SK-N-SH treated with all-trans-retinoic acid at 6 μM for 48 hours (cell line): ENCODE results near the gene YIPF2.
"Not testable (repeated sequence)": the region's sequence is repeated elsewhere in the genome, so short reads cannot be mapped to it uniquely, and the experiment has no call there.

Experiments used
- ATAC-seq: fragments of 200-7000 bp; cut with Tn5 transposase; 3 replicates; pipeline ENCODE4 v1.9.1; 2020; ENCODE audit warnings: mild to moderate bottlenecking, moderate library complexity
- ARNTL ChIP-seq: fragments of 450-650 bp; formaldehyde crosslinking; IDR thresholded peaks from 2 replicates; pipeline ENCODE4 v1.5.0; 2020; ENCODE audit warnings: low read depth, mild to moderate bottlenecking, moderate library complexity, borderline replicate concordance
- BACH2 ChIP-seq: fragments of 250-450 bp; sonication (Bioruptor Pico); IDR thresholded peaks from 2 replicates; pipeline ENCODE4 v1.9.0; 2021; ENCODE audit warnings: mild to moderate bottlenecking, borderline replicate concordance
- CREB5 ChIP-seq: fragments of 250-450 bp; sonication (Bioruptor Pico); IDR thresholded peaks from 2 replicates; pipeline ENCODE4 v1.5.1; 2020; ENCODE audit warnings: low read depth, mild to moderate bottlenecking, moderate library complexity
- CSDC2 ChIP-seq: fragments of 250-450 bp; sonication (Bioruptor Pico); IDR thresholded peaks from 2 replicates; pipeline ENCODE4 v1.5.0; 2020; ENCODE audit warnings: mild to moderate bottlenecking, moderate library complexity
- CSRNP3 ChIP-seq: fragments of 250-450 bp; sonication (Bioruptor Pico); IDR thresholded peaks from 2 replicates; pipeline ENCODE4 v1.5.1; 2021; ENCODE audit warnings: mild to moderate bottlenecking, moderate library complexity
- ESRRG ChIP-seq: fragments of 250-450 bp; sonication (Bioruptor Pico); IDR thresholded peaks from 2 replicates; pipeline ENCODE4 v1.6.1; 2021; ENCODE audit warnings: mild to moderate bottlenecking
- GLIS3 ChIP-seq: fragments of 250-450 bp; sonication (Bioruptor Pico); IDR thresholded peaks from 2 replicates; pipeline ENCODE4 v1.5.0; 2020; ENCODE audit warnings: mild to moderate bottlenecking, moderate library complexity
- OSR1 ChIP-seq: fragments of 250-450 bp; sonication (Bioruptor Pico); IDR thresholded peaks from 2 replicates; pipeline ENCODE4 v1.8.0; 2022; ENCODE audit warnings: moderate library complexity, mild to moderate bottlenecking, inconsistent platforms
- PATZ1 ChIP-seq: fragments of 250-450 bp; sonication (Bioruptor Pico); IDR thresholded peaks from 2 replicates; pipeline ENCODE4 v1.8.0; 2020; ENCODE audit warnings: mild to moderate bottlenecking, moderate library complexity, borderline replicate concordance
- POU6F1 ChIP-seq: fragments of 250-450 bp; sonication (Bioruptor Pico); IDR thresholded peaks from 2 replicates; pipeline ENCODE4 v1.8.0; 2021; ENCODE audit warnings: low read depth, mild to moderate bottlenecking, moderate library complexity, borderline replicate concordance
- PPARA ChIP-seq: fragments of 250-450 bp; sonication (Bioruptor Pico); IDR thresholded peaks from 2 replicates; pipeline ENCODE4 v1.5.0; 2020; ENCODE audit warnings: mild to moderate bottlenecking, borderline replicate concordance
- RARB ChIP-seq: fragments of 250-450 bp; sonication (Bioruptor Pico); IDR thresholded peaks from 2 replicates; pipeline ENCODE4 v1.8.0; 2021; ENCODE audit warnings: mild to moderate bottlenecking, moderate library complexity
- SNAI2 ChIP-seq: fragments of 250-450 bp; sonication (Bioruptor Pico); IDR thresholded peaks from 2 replicates; pipeline ENCODE4 v1.5.0; 2020; ENCODE audit warnings: mild to moderate bottlenecking, moderate library complexity
- TCF4 ChIP-seq: fragments of 250-450 bp; sonication (Bioruptor Pico); IDR thresholded peaks from 2 replicates; pipeline ENCODE4 v1.8.0; 2021; ENCODE audit warnings: mild to moderate bottlenecking, moderate library complexity, borderline replicate concordance
- TOX ChIP-seq: fragments of 250-450 bp; sonication (Bioruptor Pico); IDR thresholded peaks from 2 replicates; pipeline ENCODE4 v1.8.0; 2021; ENCODE audit warnings: mild to moderate bottlenecking, moderate library complexity, borderline replicate concordance
- TSHZ2 ChIP-seq: fragments of 250-450 bp; sonication (Bioruptor Pico); IDR thresholded peaks from 2 replicates; pipeline ENCODE4 v1.5.0; 2020; ENCODE audit warnings: mild to moderate bottlenecking, moderate library complexity
- ZC3H10 ChIP-seq: fragments of 250-450 bp; sonication (Bioruptor Pico); IDR thresholded peaks from 2 replicates; pipeline ENCODE4 v1.5.1; 2021; ENCODE audit warnings: mild to moderate bottlenecking, moderate library complexity
- ZFP3 ChIP-seq: fragments of 250-450 bp; sonication (Bioruptor Pico); IDR thresholded peaks from 2 replicates; pipeline ENCODE4 v1.5.0; 2020; ENCODE audit warnings: mild to moderate bottlenecking, moderate library complexity
- ZFP30 ChIP-seq: fragments of 450-650 bp; formaldehyde crosslinking; IDR thresholded peaks from 2 replicates; pipeline ENCODE4 v1.5.0; 2022; ENCODE audit warnings: mild to moderate bottlenecking, moderate library complexity
- ZNF565 ChIP-seq: fragments of 450-650 bp; formaldehyde crosslinking; conservative IDR thresholded peaks from 2 replicates; pipeline ENCODE4 v1.5.0; 2020; ENCODE audit warnings: low read depth, mild to moderate bottlenecking, moderate library complexity
- ZNF70 ChIP-seq: fragments of 450-650 bp; formaldehyde crosslinking; IDR thresholded peaks from 2 replicates; pipeline ENCODE4 v1.5.0; 2020; ENCODE audit warnings: mild to moderate bottlenecking, moderate library complexity
- ZNF8 ChIP-seq: fragments of 450-650 bp; formaldehyde crosslinking; IDR thresholded peaks from 2 replicates; pipeline ENCODE4 v1.5.0; 2020; ENCODE audit warnings: mild to moderate bottlenecking, moderate library complexity

Gene YIPF2

GRCh38 chr19:10945264-10945663 lies 16.8 kb upstream of the YIPF2 start:
- TF ChIP-seq ESRRG (CRISPR knock-in tag) (no peak), OSR1 (CRISPR knock-in tag) (no peak), ZNF565 (CRISPR knock-in tag) (no peak), TCF4 (CRISPR knock-in tag) (no peak), CSRNP3 (CRISPR knock-in tag) (no peak), PPARA (no peak), ZFP30 (CRISPR knock-in tag) (no peak), TSHZ2 (no peak), ZNF70 (CRISPR knock-in tag) (no peak), SNAI2 (CRISPR knock-in tag) (no peak), RARB (no peak), GLIS3 (CRISPR knock-in tag) (no peak), ZFP3 (CRISPR knock-in tag) (no peak), ZNF8 (no peak), TOX (CRISPR knock-in tag) (no peak), ZC3H10 (CRISPR knock-in tag) (no peak), PATZ1 (no peak), CSDC2 (CRISPR knock-in tag) (no peak)
- ATAC-seq, result no peak

- not testable (repeated sequence) for ATAC-seq
These were observed 15.0 kb upstream of the YIPF2 start for GRCh38 chr19:10943412-10943811.

GRCh38 chr19:10941649-10942048 lies 13.2 kb upstream of the YIPF2 start:
- not testable (repeated sequence) for ATAC-seq

GRCh38 chr19:10936661-10937084 lies 8.2 kb upstream of the YIPF2 start:
- peak; percentile 92 for ATAC-seq
- no peak for TF ChIP-seq ZFP3 (CRISPR knock-in tag)
- TF ChIP-seq, all 23 proteins: peak for 0

- no peak for ATAC-seq
- no peak for TF ChIP-seq RARB
These were observed 7.1 kb upstream of the YIPF2 start for GRCh38 chr19:10935371-10936059.

- TF ChIP-seq CSDC2 (CRISPR knock-in tag) (no peak), ARNTL (no peak), TOX (CRISPR knock-in tag) (no peak), POU6F1 (no peak), BACH2 (CRISPR knock-in tag) (no peak), ESRRG (CRISPR knock-in tag) (no peak), CREB5 (CRISPR knock-in tag) (no peak), ZFP30 (CRISPR knock-in tag) (no peak), GLIS3 (CRISPR knock-in tag) (no peak), ZNF565 (CRISPR knock-in tag) (no peak)
- ATAC-seq, result no peak
These were observed 959 bp upstream of the YIPF2 start for GRCh38 chr19:10929402-10929794.
